Measurements from ENCODE around the gene IL1RAPL2.
"Not testable (repeated sequence)": the region's sequence is repeated elsewhere in the genome, so short reads cannot be mapped to it uniquely, and the experiment has no call there.

IL1RAPL2 gene

GRCh38 chrX:105759598-105759997, 1193.6 kb downstream of the IL1RAPL2 start:
- TF ChIP-seq POLR2AphosphoS5 (IDR thresholded peaks at IDR 0.05; ENCODE audit: borderline replicate concordance, low read depth, low read length) (no peak), FOXP2 (optimal IDR thresholded peaks at IDR 0.05; ENCODE audit: control extremely low read depth, extremely low read length, insufficient read depth) (no peak), EZH2 (IDR thresholded peaks at IDR 0.05) (no peak)
- Histone ChIP-seq H3K9me3 (ENCODE audit: low read depth, low read length) (no peaks in the 10 kb centered on the region), H3K4me3 (no peak overlapping the region), H3K27ac (no peak overlapping the region), H3K9ac (ENCODE audit: insufficient read length) (no peak overlapping the region), H3K36me3 (ENCODE audit: insufficient read depth, low read length) (no peaks in the 10 kb centered on the region)
- no peak for DNase-seq (ENCODE audit: low read depth, low spot score)

DNA sequence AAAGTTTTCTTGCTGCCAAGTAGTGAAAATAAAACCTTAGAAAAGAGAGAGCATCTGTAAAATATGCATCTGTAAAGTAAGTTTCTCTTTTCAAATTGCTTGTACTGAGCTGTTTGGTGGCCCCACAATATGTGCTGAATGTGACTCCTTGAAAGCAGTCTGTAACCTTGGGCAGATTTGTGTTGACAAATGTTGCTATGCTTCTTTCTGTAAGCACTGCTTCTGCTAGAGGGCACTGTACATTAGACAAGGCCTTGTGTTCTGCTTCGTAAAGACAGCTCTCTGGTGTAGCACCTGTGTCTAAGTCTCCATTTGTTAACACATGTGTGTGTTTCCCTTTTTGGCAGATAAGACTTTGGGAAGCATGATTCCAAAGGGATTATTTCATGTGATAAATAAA, 1199.7 kb downstream of the IL1RAPL2 start:
- no peak for DNase-seq (ENCODE audit: low read depth, low spot score)
- no peak overlapping the region for H3K9ac ChIP-seq (ENCODE audit: insufficient read length)
- H3K9me3 ChIP-seq (ENCODE audit: low read depth, low read length) = no peaks in the 10 kb centered on the region
- no peak overlapping the region for H3K27ac ChIP-seq
- no peak overlapping the region for H3K4me3 ChIP-seq
- no peaks in the 10 kb centered on the region for H3K36me3 ChIP-seq (ENCODE audit: insufficient read depth, low read length)
- TF ChIP-seq FOXP2 (optimal IDR thresholded peaks at IDR 0.05; ENCODE audit: control extremely low read depth, extremely low read length, insufficient read depth) (no peak), EZH2 (IDR thresholded peaks at IDR 0.05) (no peak), POLR2AphosphoS5 (IDR thresholded peaks at IDR 0.05; ENCODE audit: borderline replicate concordance, low read depth, low read length) (no peak)

GRCh38 chrX:105773801-105774200, 1207.8 kb downstream of the IL1RAPL2 start:
- no peak overlapping the region for H3K27ac ChIP-seq
- H3K4me3 ChIP-seq = no peak overlapping the region
- no peak overlapping the region for H3K9ac ChIP-seq (ENCODE audit: insufficient read length)
- TF ChIP-seq POLR2AphosphoS5 (IDR thresholded peaks at IDR 0.05; ENCODE audit: borderline replicate concordance, low read depth, low read length) (no peak), FOXP2 (optimal IDR thresholded peaks at IDR 0.05; ENCODE audit: control extremely low read depth, extremely low read length, insufficient read depth) (no peak), EZH2 (IDR thresholded peaks at IDR 0.05) (no peak)
- H3K36me3 ChIP-seq (ENCODE audit: insufficient read depth, low read length) = no peaks in the 10 kb centered on the region
- no peaks in the 10 kb centered on the region for H3K9me3 ChIP-seq (ENCODE audit: low read depth, low read length)
- no peak for DNase-seq (ENCODE audit: low read depth, low spot score)

- TF ChIP-seq EZH2 (IDR thresholded peaks at IDR 0.05) (no peak), FOXP2 (optimal IDR thresholded peaks at IDR 0.05; ENCODE audit: control extremely low read depth, extremely low read length, insufficient read depth) (no peak), POLR2AphosphoS5 (IDR thresholded peaks at IDR 0.05; ENCODE audit: borderline replicate concordance, low read depth, low read length) (peak; percentile 29; the same call in 1 of the 2 replicates)
- peak overlapping the region; percentile 38 for H3K4me3 ChIP-seq
- H3K9me3 ChIP-seq (ENCODE audit: low read depth, low read length) = no peaks in the 10 kb centered on the region
- H3K36me3 ChIP-seq (ENCODE audit: insufficient read depth, low read length) = no peaks in the 10 kb centered on the region
- peak overlapping the region; percentile 90 for H3K27ac ChIP-seq
- peak; percentile 68 for DNase-seq (ENCODE audit: low read depth, low spot score)
- no peak overlapping the region for H3K9ac ChIP-seq (ENCODE audit: insufficient read length)
Observed at GRCh38 chrX:105775679-105776078, 1209.7 kb downstream of the IL1RAPL2 start.

GRCh38 chrX:105781804-105782203, 1215.8 kb downstream of the IL1RAPL2 start:
- Histone ChIP-seq H3K36me3 (ENCODE audit: insufficient read depth, low read length) (no peaks in the 10 kb centered on the region), H3K27ac (peak overlapping the region; percentile 26; the same call in 1 of the 2 replicates), H3K4me3 (no peak overlapping the region), H3K9ac (ENCODE audit: insufficient read length) (no peak overlapping the region), H3K9me3 (ENCODE audit: low read depth, low read length) (no peaks in the 10 kb centered on the region)
- no peak for DNase-seq (ENCODE audit: low read depth, low spot score)
- TF ChIP-seq POLR2AphosphoS5 (IDR thresholded peaks at IDR 0.05; ENCODE audit: borderline replicate concordance, low read depth, low read length) (no peak), FOXP2 (optimal IDR thresholded peaks at IDR 0.05; ENCODE audit: control extremely low read depth, extremely low read length, insufficient read depth) (no peak), EZH2 (IDR thresholded peaks at IDR 0.05) (no peak)

DNA sequence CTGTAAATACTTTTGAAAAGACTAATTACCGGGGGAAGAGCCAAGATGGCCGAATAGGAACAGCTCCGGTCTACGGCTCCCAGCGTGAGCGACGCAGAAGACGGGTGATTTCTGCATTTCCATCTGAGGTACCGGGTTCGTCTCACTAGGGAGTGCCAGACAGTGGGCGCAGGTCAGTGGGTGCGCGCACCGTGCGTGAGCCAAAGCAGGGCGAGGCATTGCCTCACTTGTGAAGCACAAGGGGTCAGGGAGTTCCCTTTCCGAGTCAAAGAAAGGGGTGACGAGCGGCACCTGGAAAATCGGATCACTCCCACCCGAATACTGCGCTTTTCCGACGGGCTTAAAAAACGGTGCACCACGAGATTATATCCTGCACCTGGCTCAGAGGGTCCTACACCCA, 1230.9 kb downstream of the IL1RAPL2 start:
- not testable (repeated sequence) for H3K9ac ChIP-seq (ENCODE audit: insufficient read length); H3K36me3 ChIP-seq (ENCODE audit: insufficient read depth, low read length); H3K4me3 ChIP-seq; H3K9me3 ChIP-seq (ENCODE audit: low read depth, low read length); H3K27ac ChIP-seq; DNase-seq (ENCODE audit: low read depth, low spot score)

DNA sequence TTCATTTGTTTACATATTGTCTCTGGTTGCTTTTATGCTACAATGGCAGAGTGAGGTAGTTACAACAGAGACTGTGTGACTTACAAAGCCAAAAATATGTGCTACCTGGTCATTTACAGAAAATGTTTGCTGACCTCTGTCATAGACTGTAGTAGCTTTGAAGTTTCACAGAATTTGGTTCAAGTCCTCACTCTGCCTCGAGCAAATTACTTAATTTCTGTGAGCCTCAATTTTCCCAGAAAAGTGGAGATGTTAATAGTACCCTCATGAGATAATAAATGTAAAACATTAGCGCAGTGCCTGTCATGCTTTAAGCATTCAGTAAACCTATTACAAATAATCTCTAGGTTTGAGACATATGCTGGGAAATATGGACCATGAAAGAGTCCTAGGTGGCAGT, 1237.9 kb downstream of the IL1RAPL2 start:
- TF ChIP-seq EZH2 (IDR thresholded peaks at IDR 0.05) (no peak), FOXP2 (optimal IDR thresholded peaks at IDR 0.05; ENCODE audit: control extremely low read depth, extremely low read length, insufficient read depth) (no peak), POLR2AphosphoS5 (IDR thresholded peaks at IDR 0.05; ENCODE audit: borderline replicate concordance, low read depth, low read length) (no peak)
- H3K9ac ChIP-seq (ENCODE audit: insufficient read length) = no peak overlapping the region
- no peak for DNase-seq (ENCODE audit: low read depth, low spot score)
- no peaks in the 10 kb centered on the region for H3K9me3 ChIP-seq (ENCODE audit: low read depth, low read length)
- no peaks in the 10 kb centered on the region for H3K36me3 ChIP-seq (ENCODE audit: insufficient read depth, low read length)
- no peak overlapping the region for H3K4me3 ChIP-seq
- no peak overlapping the region for H3K27ac ChIP-seq

DNA sequence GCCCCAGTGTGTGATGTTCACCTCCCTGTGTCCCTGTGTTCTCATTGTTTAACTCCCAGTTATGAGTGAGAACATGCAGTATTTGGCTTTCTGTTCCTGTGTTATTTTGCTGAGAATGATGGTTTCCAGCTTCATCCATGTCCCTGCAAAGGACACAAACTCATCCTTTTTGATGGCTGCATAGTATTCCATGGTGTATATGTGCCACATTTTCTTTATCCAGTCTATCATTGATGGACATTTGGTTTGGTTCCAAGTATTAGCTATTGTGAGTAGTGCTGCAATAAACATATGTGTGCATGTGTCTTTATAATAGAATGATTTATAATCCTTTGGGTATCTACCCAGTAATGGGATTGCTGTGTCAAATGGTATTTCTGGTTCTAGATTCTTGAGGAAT, 1239.7 kb downstream of the IL1RAPL2 start:
- H3K4me3 ChIP-seq; H3K27ac ChIP-seq; DNase-seq (ENCODE audit: low read depth, low spot score); H3K9ac ChIP-seq (ENCODE audit: insufficient read length); H3K9me3 ChIP-seq (ENCODE audit: low read depth, low read length); H3K36me3 ChIP-seq (ENCODE audit: insufficient read depth, low read length): not testable (repeated sequence)

GRCh38 chrX:105816517-105816916, 1250.5 kb downstream of the IL1RAPL2 start:
- no peak for DNase-seq (ENCODE audit: low read depth, low spot score)
- no peaks in the 10 kb centered on the region for H3K36me3 ChIP-seq (ENCODE audit: insufficient read depth, low read length)
- H3K27ac ChIP-seq = no peak overlapping the region
- no peaks in the 10 kb centered on the region for H3K9me3 ChIP-seq (ENCODE audit: low read depth, low read length)
- no peak overlapping the region for H3K9ac ChIP-seq (ENCODE audit: insufficient read length)
- no peak overlapping the region for H3K4me3 ChIP-seq
- no peak for TF ChIP-seq POLR2AphosphoS5 (IDR thresholded peaks at IDR 0.05; ENCODE audit: borderline replicate concordance, low read depth, low read length)
